Mammary epithelial cell (primary cell): ENCODE measurements around the gene SLC1A2.

Experiments used
- EZH2 ChIP-seq: IDR thresholded peaks from 2 replicates; pipeline ENCODE4 v1.6.1; 2012; ENCODE audit warnings: low read length, inconsistent platforms, borderline replicate concordance
- TF ChIP-seq, protein P1 (sequence below), 2 donors: IDR thresholded peaks in 1 of 2; conservative IDR thresholded peaks in 1 of 2; 2 replicates each; pipeline ENCODE4 v1.5.1; 2011 to 2012; ENCODE audit warnings: inconsistent platforms in 2 of 2, low read length in 2 of 2, mild to moderate bottlenecking in 2 of 2, control low read depth in 1 of 2, low read depth in 1 of 2; ENCODE audit not compliant: insufficient read depth in 1 of 2; ENCODE audit errors: extremely low read depth in 1 of 2

DNA sequence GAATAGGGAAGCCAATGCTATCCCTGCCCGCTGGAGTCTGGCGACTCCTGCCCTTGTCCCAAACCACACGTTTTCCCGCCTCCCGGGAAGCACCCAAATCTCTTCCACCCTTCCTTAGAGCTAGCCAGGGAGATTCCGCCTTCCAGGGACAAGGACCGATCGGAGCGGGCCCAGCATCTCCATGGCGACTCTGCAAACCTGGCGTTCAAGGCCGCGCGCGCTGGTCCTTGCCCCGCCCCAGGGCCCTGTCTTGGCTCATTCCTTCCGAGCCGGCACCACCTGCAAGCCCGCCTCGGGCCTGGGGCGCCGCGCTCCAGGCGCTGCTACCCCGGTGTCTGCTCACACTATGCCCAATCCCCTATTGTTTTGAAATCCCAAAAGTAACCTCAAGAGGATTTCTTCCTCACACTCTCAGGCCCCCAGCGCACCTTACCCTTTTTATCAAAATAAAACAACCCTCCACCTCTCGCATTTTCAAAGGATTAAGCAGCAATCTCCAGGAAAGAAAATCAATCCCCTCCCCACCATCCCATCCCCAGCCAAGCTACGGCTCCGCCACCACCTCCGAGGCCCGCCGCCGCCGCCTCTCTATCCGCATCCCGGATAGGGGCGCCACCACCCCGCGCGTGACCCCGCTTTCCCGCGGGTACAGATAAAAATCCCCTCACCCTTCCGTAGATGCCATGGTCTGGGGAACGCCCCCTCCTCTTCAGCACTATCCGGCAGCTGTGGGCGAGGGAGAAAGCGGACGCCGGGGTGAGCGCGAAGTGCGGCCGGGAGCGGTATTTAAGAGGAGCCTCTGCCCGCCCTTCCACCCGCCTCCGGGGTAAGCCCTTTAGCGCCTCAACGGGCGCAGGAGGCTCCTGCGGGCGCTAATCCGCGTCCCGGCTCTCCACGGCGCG, 825 bp downstream of the SLC1A2 start:
- TF ChIP-seq, protein P1, sequence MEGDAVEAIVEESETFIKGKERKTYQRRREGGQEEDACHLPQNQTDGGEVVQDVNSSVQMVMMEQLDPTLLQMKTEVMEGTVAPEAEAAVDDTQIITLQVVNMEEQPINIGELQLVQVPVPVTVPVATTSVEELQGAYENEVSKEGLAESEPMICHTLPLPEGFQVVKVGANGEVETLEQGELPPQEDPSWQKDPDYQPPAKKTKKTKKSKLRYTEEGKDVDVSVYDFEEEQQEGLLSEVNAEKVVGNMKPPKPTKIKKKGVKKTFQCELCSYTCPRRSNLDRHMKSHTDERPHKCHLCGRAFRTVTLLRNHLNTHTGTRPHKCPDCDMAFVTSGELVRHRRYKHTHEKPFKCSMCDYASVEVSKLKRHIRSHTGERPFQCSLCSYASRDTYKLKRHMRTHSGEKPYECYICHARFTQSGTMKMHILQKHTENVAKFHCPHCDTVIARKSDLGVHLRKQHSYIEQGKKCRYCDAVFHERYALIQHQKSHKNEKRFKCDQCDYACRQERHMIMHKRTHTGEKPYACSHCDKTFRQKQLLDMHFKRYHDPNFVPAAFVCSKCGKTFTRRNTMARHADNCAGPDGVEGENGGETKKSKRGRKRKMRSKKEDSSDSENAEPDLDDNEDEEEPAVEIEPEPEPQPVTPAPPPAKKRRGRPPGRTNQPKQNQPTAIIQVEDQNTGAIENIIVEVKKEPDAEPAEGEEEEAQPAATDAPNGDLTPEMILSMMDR (conservative IDR thresholded peaks at IDR 0.05 in 1 of 2, IDR thresholded peaks at IDR 0.05 in 1 of 2; ENCODE audit: extremely low read depth in 1 of 2, insufficient read depth in 1 of 2, low read depth in 1 of 2, low read length in 2 of 2), result no peak
- peak; percentile 23 for TF ChIP-seq EZH2
